NCI-H748 (cell line): ENCODE data around the gene MTOR.
"Not testable (repeated sequence)": the region's sequence is repeated elsewhere in the genome, so short reads cannot be mapped to it uniquely, and the experiment has no call there.

ENCODE experiments used
- DNase-seq: peaks from one replicate; lab custom pipeline; 2025; ENCODE audit not compliant: unreplicated experiment; lab: John Stamatoyannopoulos, UW

Gene MTOR

DNA sequence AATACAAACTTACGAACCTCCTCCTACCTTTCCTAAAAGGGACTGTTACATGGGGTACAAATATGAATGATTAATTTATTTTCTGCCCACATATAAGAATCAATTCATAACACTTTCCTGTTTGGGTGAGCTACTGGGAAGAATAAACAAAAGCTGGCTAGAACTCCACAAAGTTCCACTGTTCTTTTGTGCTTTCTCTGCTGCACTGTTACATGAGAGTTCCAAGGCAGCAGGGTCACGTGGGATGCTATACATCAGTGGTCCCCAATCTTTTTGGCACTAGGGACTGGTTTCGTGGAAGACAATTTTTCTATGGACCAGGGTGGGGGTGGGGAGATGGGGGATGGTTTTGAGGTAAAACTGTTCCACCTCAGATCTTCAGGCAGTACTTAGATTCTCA is 75.4 kb downstream of the MTOR start:
- no peak for DNase-seq

DNA sequence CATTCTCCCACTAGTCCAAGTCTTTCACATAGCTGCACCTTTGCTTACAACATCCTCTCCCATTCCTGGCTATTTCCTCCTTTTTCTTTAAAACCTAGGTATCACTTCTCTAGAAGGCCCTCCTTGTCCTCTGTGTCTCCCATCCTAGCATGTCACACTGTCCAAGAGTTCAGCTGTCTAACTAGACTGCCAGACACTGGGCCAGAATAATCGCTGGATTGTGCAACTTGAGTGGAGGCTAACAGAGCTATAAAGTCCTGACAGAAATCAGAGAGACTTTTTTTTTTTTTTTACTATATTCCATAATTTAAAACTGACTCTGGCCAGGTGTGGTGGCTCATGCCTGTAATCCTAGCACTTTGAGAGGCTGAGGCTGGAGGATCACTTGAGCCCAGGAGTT is 77.4 kb downstream of the MTOR start:
- DNase-seq = no peak

DNA sequence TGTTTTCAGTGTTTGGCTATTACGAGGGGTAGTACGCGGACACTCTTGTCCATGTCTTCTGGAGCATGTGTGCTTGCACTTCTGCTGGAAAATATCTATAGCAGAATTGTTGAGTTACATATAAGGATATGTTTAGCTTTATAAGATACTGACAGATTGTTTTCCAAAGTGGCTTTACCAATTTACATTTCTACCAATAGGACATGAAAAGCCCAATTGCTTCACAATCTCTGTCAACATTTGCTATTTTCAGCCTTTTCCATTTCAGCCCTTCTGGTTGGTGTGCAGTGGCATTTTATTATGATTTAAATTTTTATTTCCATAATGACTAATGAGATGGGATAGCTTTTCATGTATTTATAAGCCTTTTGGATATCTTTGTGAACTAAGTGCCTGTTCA is 79.5 kb downstream of the MTOR start:
- no peak for DNase-seq

DNA sequence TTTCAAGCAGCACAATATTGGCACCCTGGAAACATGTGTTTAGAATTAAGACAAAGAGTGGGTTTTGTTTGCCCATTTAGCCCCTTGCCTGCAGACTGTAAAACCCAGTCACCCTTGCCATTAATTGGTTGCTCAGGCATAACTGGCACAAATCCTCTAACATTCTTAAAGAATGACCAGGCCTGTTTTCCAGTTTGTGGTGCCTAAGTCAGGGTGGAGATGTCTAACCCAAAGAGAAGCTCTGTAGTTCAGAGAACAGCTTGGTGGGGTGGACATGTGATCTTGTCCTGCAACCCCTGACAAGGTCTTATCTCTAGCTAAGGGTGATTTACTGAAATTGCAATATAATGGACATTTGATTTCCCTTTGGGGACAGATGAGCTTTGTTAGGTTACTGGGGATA is 82.0 kb downstream of the MTOR start:
- DNase-seq = no peak

DNA sequence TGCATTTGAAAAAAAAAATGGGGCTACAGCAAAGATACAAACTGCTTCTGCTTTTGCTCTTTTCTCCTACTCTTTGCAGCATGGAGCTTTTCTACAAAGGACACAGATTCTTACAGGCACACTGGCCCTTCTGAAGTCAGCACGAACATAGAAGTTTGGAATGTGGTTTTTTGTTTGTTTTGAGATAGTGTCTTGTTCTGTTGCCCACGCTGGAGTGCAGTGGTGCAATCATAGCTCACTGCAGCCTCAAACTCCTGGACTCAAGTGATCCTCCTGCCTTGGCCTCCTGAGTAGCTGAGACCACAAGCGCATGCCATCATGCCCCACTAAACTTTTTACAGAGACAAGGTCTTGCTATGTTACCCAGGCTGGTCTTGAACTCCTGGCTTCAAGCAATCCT is 82.6 kb downstream of the MTOR start:
- DNase-seq = not testable (repeated sequence)

DNA sequence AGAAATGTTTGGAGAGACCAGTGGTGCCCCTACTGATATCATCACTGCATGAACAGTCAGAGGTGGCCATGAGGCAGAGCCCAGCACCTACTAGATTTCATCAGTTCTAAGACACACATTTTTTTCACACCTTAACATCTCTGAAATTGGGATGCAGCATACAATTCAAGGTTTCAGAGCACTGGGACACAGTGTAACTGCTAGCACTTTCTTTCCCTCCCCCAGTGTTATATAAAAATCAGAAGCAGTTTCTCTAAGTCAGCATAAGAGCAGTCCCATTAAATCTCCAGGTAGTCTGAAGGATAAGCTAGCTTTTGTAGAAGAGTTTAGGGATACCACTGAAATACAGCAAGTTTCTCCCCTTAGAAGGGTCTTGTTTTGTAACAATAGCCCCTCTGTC is 83.2 kb downstream of the MTOR start:
- no peak for DNase-seq

DNA sequence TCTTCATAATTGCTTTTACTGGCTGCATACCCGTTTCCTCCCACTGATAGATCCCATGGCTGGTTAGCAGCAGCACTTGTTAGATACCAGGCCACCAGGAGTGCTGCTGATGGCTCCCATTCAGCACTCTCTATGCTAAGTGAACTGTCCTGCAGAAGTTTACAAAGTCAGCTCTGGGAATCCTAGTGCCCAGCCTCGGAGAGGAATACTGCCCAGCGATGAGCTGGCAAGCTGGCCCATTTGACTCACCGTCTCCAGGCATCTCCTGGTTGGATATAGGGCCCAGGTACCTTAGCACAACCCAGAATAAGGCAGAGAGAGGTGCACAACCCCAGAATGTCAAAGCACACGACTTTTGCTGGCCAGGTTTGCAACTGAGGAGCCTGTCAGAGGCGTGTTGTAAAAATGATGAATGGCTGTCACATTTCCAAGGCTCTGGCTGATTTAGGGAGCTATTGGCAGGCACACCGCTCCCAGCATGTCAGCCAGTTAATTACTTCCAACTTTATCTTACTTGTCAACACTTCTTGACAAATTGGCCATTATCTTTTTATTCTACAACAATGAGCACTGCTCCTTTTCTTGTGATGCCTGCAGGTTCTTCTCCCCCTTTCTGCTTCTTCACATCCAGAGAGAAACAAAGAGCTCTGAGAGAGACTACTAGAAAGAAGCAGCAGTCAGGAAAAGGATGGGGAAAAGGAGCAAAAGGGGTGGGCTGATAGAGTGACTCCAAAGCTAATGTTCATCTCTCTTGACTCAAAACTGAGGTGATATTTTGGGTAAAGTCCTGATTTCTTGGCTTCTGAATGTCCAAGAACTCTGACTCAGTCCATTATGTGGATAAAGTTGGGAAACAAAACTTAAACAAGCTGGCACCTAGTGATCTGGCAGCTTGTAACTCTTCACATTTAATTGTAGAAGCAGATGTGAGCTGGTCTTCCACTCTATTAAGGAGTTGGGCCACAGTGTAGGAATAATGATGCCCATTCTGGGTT is 84.0 kb downstream of the MTOR start:
- DNase-seq = no peak

DNA sequence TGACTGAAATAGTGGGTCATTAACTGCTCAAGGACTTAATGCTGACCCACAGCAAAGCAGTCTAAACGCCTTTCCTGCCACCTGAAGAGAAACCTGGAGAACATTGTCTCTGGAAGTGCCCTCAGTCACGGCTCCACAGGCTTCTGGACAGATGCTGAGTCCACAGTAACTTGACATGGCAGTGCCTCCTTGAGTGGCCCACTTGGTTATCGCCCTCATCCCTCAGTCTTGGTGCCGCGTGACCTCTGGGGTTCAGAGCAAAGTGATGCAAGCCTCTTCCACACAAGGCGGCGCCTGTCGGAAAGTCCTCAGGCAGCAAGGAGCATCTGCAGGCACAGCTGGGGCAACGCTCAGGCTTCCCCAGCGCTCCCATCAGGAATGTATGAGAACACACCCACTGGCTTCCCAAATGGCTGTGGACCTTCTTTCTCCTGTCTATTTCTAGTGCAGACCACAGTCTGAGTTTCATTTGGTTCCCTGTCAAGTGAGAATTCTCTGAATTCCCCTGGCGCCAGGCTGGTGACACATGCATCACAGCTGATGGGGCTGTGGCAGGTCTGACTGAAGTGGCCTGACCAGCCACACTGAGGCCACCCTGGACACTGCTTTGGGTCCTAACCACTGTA is 86.2 kb downstream of the MTOR start:
- no peak for DNase-seq

DNA sequence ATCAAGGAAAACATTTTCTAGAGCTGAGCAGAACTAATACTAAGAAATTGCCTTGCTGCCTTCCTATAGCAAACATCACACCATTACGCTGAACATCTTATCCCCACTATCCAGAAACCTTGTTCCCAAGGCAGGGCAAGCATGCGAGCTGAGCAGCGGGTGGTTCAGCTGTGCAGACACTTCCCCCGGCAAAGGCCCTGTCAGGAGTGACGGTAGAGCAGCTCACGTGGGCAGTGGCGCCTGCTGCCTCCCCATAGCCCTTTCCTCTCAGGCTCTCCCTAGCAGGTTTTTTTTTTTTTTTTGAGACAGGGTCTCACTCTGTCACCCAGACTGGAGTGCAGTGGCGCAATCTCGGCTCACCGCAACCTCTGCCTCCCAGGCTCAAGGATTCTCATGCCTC is 86.9 kb downstream of the MTOR start:
- no peak for DNase-seq

DNA sequence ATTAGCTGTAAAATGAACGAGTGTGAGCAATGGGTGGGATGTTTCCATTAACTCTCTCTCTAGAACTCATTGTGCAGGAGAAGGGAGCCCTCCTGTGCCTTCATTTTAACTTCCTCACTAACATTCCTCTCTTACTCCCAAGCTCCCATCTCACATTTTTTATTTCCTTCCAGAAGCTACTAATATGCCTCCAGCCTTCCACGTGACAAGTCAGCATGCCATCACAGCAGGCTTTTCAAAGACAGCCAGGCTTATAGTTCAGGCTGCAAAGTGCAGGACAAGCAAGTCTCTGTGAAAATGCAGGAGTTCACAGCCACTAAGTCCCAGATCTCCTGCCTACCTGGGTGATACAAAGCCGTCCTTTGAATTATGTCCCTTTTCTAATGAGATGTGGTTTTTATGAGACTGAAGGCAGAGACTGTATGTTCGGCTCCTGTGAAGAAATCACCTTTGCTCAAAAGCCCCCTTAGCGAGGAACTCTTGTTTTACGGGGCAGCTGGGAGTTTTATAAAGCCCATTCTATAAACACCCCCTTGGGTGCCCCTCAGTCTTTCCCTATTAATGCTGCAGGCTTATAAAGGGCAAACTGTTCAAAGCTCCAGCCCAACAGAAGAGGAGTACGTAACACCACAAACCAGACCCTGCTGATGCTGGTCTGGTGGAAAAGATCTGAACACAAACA is 87.9 kb downstream of the MTOR start:
- no peak for DNase-seq

DNA sequence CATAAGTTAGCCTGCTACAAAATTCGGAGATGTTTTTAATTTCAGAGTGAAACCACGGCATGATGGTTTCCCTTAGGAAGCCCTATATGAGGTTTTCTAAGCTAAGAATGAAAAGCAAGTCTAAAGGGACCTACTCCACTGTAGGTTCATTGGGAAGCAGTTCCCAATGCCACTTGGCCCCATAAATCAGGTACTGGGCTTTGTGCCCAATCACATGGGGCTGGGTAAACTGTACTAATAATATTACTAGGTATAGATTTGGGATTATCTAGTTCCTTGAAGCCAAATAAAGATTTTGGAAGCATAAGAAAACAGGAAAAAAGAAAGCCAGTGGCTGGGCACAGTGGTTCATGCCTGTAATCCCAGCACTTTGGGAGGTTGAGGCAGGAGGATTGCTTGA is 92.2 kb downstream of the MTOR start:
- DNase-seq = no peak

DNA sequence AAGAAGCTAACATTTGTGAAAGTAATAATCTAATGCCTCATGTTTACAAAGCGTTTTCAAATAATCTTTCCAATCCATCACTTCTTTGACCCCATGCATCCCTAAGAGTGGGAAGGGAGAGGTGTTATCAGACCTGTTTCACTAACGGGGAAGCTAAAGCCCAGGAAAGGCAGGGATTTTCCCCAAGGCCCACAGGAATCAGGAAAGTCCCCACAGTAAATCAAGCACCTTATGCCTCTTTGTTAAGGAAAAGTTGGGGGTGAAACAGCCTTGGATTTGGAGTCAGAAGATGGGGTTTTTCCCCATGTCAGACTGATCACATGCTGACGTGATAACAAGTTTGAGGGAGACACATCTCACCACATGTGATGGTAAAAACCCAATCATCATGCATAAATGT is 93.1 kb downstream of the MTOR start:
- no peak for DNase-seq

DNA sequence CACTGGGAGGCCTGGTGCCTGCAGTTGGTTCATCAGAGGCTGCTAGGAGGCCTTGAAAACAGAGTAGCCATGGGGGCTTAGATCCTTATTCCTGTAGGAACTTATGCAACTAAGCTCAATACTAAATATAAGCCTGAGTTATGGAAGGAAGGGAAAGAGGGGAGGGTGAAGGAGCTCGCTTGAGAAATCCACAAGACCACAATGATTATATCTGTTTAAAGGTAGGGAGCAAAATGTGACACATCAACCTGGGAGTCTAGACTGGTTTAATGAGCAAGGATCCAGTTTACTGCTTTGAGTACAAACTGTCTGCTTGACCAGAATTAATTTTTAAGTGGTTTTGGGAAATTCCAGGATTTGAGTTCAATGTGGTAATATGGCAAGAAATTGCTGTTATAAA is 93.6 kb downstream of the MTOR start:
- DNase-seq = no peak

DNA sequence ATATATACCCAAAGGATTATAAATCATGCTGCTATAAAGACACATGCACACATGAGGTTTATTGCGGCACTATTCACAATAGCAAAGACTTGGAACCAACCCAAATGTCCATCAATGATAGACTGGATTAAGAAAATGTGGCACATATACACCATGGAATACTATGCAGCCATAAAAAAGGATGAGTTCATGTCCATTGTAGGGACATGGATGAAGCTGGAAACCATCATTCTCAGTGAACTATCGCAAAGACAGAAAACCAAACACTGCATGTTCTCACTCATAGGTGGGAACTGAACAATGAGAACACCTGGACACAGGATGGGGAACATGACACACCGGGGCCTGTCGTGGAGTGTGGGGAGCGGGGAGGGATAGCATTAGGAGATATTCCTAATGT is 95.6 kb downstream of the MTOR start:
- not testable (repeated sequence) for DNase-seq

DNA sequence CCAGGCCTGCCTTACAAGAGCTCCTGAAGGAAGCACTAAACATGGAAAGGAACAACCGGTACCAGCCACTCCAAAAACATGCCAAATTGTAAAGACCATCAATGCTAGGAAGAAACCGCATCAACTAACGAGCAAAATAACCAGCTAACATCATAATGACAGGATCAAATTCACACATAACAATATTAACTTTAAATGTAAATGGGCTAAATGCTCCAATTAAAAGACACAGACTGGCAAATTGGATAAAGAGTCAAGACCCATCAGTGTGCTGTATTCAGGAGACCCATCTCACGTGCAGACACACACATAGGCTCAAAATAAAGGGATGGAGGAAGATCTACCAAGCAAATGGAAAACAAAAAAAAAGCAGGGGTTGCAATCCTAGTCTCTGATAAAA is 99.6 kb downstream of the MTOR start:
- DNase-seq = not testable (repeated sequence)

DNA sequence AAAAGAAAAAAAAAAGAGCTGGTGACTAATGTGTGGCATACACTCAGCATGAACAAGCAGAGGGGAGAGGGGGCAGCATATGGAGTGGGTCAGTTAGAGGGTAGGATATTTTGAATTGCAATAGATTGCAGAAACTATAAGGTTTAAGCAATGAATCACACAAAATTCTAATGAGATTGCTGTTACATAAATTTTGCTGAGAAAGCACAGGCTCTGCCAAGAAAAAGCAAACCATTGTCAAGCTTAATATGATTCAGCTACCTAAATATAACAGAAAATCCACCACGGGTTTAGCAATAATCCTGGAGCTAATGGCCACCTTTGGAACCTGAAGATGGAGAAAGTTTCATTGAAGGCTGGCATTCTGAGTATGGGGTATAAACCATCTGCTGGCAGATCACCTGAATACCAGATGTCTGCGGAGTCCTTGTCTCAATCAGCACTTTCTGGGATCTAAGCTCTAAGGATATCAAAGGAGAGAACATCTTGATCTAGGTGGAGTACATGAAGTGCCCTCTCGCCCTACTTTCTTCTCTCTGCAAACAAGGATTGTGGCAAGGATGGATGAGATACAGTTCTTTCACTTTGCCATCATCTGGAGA is 103.5 kb downstream of the MTOR start:
- DNase-seq = no peak

DNA sequence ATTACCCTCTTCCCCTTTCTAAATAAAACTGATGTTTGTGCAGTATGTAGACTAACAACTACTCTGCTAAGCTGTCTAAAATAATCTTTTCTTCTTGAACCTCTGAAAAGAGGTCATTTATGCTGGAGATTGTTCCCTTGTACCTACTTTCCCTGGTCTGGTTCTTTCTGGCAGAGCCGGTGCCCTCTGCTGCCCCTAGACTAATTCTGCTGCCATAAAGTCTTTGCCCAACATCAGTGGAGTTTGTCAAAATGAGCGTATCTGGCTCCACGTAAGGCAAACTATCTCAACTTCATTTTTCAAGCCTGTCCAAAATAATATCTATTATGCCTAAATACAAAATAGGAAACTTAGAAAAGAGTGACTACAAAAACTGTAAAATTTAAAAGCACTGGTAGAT is 104.1 kb downstream of the MTOR start:
- DNase-seq = no peak

DNA sequence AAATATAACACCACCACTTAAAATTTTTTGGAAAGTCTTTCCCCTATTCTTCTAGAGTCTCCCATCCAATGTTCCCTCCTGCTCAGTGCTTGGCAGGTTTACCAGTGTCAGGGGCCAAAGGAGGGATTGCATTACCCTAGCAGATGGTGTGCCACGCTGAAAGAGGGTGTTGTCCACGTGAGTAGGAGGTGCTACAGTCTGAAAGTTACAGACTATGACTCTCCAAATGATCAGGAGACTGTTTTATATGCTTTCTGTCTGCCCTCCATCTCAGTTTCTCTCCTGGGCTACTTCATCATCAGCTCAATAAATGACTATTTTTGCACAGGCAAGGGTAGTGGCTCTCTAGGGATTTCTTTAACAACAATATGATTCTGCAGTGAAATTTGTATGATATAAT is 104.5 kb downstream of the MTOR start:
- no peak for DNase-seq

DNA sequence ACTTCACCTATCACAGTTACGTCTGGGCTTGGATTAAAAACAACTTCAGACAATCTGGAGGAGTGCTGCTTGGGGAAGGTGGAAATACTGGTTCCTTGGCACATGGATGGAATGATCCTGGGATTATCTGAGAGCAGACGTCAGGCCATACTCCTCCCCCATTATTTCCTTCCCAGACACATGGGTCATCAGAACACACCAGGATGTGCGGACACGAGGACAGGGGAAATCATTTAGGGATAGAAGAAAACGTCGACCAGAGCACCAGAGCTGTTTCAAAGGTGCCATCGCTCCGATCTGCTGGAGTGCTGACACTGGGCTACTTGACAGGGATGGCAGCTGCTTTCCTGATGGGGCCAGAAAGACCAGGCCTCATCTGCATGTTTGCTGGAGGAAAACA is 105.0 kb downstream of the MTOR start:
- no peak for DNase-seq

DNA sequence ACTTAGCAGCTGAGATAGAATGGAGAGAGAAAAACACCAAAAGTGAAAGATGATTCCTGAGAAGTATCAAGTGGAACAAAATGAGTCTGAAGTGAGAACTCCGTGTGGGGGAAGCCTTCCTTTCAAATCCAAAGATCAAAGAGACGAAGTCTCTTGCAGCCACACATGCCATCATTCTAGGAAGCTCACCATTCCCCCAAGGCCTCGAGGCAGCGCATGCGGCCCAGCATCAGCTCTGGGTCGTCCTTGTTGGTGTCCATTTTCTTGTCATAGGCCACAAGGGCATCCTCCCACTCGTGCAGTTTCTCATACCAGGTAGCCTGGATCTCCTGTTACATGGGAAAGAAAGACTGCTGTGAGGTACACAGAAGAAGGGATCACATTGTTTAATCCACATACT is 105.4 kb downstream of the MTOR start:
- DNase-seq = no peak

DNA sequence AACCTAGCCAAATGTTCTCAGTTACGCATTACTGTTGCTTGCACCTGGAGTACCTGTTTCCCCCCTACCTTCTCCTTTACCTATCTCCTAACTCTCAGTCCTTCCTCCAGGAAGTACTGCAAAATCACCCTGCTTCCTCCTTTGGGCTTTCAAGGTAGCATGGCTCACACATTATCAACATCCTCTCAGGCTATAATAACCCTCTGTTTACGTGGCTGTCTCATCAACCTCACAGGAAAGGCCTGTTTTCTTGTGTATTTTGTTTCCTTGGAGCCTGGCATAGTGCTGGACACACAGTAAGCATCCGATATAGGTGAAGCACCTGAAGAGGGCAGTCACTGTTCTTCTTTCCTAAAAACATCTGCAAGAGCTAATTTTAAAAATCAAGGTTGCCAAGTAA is 105.9 kb downstream of the MTOR start:
- DNase-seq = no peak

DNA sequence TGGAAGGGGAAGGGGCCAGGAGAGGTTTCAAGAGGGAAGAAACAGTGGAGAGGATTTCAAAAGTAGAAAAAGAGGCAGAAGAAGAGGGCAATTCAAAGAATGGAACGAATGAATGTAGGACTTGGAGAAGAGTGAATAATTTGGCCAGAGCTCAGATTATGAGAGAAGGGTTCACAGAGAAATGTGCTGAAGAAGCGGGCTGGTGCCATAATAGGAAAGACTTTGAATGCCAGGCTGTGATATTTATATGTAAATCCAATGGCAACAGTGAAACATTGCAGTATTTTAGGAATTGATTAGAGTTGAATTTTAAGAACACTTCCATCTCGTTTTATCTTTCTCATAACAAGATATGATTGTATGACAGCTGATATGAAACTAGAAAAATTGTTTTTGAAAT is 109.2 kb downstream of the MTOR start:
- no peak for DNase-seq
